GM23248 (cell line): ENCODE data around the gene TSNAX.

Source experiments
- EZH2 ChIP-seq: fragments of 200-600 bp; sonication (generic); IDR thresholded peaks from 2 replicates; pipeline ENCODE4 v1.6.1; 2018; ENCODE audit warnings: antibody characterized with exemption, mild to moderate bottlenecking; ENCODE audit not compliant: insufficient read depth, poor library complexity, severe bottlenecking
- EZH2phosphoT487 ChIP-seq: fragments of 200-600 bp; sonication (generic); IDR thresholded peaks from 2 replicates; pipeline ENCODE4 v1.6.1; 2018; ENCODE audit warnings: antibody characterized with exemption, moderate library complexity, mild to moderate bottlenecking, low read depth; ENCODE audit not compliant: insufficient read depth

DNA sequence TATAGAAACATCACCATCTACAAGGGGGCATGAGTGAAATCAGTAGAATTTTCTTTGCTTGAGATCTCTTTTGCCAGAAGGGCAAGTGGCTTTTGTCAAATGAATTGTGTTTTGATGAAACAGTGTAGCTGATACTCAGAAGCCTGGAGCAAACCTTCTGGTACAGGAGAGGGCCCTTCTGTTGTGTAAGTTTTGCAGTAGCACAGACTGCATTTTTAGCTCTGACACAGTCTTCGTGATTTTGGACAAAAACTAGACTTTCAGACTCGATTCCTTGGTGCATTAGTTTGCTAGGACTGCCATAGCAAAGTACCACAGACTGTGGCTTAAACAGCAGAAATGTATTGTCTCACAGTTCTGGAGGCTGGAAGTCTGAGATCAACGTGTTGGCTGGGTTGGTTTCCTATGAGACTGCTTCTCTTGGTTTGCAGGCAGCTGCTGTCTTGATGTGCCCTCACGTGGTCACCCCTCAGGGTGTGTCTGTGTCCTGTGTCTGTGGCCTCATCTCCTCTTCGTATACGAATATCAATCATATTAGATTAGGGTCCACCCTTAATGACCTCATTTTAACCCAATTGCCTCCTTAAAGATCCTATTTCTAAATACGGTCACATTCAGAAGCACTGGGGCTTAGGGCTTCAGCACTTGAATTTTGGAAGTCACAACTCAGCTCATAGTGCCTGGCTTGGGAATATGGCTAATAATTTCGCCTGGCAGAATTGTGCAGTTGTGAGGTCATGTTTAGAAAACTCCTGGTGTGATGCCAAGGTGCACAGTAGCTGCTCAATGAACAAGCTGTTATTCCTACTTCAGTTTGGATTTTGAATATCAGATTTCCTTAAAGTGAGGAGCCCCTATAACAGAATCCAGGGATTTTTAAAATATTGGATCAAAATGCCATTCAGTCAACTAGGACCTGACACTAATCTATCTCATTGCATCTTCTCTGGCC, 77.0 kb downstream of the TSNAX start:
- no peak for TF ChIP-seq EZH2
- TF ChIP-seq EZH2phosphoT487: no peak
